Neural cell (in vitro differentiated cells): ENCODE data around the gene MAP4K5.

Experiments
- EP300 ChIP-seq: fragments of 450-650 bp; conservative IDR thresholded peaks from 2 replicates; pipeline ENCODE4 v1.6.1; 2014; ENCODE audit warnings: antibody characterized with exemption, mild to moderate bottlenecking, moderate library complexity; ENCODE audit not compliant: poor library complexity, severe bottlenecking
- EZH2 ChIP-seq: fragments of 200-600, 300-800 bp; shearing (Covaris generic), sonication (generic); IDR thresholded peaks from 2 replicates; pipeline ENCODE4 v1.6.1; 2014; ENCODE audit warnings: antibody characterized with exemption, low read length, borderline replicate concordance, mild to moderate bottlenecking; ENCODE audit not compliant: insufficient read depth, poor library complexity, severe bottlenecking
- MXI1 ChIP-seq: fragments of 450-650 bp; conservative IDR thresholded peaks from 2 replicates; pipeline ENCODE4 v1.6.1; 2014; ENCODE audit warnings: antibody characterized with exemption, mild to moderate bottlenecking; ENCODE audit not compliant: poor library complexity, severe bottlenecking
- POLR2AphosphoS5 ChIP-seq: IDR thresholded peaks from 2 replicates; pipeline ENCODE4 v1.6.1; 2012
- RAD21 ChIP-seq: fragments of 450-650 bp; conservative IDR thresholded peaks from 2 replicates; pipeline ENCODE4 v1.6.1; 2014; ENCODE audit warnings: antibody characterized with exemption, mild to moderate bottlenecking, moderate library complexity
- TAF1 ChIP-seq: IDR thresholded peaks from 2 replicates; pipeline ENCODE4 v1.6.1; 2012; ENCODE audit warnings: low read depth
- TF ChIP-seq, protein P1 (sequence below): fragments of 450-650 bp; IDR thresholded peaks from 2 replicates; pipeline ENCODE4 v1.5.1; 2014; ENCODE audit warnings: antibody characterized with exemption, mild to moderate bottlenecking, moderate library complexity; ENCODE audit not compliant: poor library complexity, severe bottlenecking
- TF ChIP-seq, protein P2 (sequence below): IDR thresholded peaks from 2 replicates; pipeline ENCODE4 v1.6.1; 2012; ENCODE audit warnings: borderline replicate concordance

DNA sequence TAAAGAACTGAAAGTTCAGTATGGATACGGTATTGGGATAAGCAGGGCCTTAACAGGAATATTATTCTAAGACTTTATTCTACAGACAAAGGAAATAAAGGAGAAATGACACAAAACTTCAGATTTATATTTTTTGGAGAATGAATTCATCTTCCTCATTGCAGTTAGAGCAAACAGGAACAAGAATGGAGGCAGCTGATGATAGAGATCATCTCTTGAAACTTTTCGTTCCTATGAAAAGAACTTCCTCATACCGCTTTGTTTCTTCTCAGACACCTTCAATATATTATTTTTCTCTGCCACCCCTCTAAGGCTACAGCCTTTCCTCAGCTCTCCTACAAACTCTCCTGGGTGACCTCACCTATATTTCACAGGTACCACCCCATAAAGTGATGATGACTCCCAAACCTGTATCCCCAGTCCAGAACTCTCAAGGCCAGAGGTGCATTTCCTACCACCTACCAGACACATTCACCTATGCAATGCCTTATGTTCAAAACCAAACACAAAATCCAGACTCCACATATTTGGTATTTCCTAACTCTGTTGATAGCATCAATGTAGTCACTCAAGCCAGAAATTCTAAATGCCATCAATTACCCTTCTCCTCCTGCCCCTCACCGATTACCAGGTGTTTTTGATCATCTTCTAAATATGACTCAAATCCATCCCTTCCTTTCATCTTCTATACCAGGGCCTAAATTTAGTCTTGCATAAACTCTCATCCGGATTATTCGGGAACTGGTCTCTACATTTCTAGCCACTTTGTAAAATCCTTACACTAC, 7.4 kb downstream of the MAP4K5 start:
- TF ChIP-seq, protein P1, sequence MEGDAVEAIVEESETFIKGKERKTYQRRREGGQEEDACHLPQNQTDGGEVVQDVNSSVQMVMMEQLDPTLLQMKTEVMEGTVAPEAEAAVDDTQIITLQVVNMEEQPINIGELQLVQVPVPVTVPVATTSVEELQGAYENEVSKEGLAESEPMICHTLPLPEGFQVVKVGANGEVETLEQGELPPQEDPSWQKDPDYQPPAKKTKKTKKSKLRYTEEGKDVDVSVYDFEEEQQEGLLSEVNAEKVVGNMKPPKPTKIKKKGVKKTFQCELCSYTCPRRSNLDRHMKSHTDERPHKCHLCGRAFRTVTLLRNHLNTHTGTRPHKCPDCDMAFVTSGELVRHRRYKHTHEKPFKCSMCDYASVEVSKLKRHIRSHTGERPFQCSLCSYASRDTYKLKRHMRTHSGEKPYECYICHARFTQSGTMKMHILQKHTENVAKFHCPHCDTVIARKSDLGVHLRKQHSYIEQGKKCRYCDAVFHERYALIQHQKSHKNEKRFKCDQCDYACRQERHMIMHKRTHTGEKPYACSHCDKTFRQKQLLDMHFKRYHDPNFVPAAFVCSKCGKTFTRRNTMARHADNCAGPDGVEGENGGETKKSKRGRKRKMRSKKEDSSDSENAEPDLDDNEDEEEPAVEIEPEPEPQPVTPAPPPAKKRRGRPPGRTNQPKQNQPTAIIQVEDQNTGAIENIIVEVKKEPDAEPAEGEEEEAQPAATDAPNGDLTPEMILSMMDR, result no peak
- no peak for TF ChIP-seq POLR2AphosphoS5
- TF ChIP-seq EP300, result no peak
- no peak for TF ChIP-seq RAD21
- no peak for TF ChIP-seq TAF1
- TF ChIP-seq, protein P2, sequence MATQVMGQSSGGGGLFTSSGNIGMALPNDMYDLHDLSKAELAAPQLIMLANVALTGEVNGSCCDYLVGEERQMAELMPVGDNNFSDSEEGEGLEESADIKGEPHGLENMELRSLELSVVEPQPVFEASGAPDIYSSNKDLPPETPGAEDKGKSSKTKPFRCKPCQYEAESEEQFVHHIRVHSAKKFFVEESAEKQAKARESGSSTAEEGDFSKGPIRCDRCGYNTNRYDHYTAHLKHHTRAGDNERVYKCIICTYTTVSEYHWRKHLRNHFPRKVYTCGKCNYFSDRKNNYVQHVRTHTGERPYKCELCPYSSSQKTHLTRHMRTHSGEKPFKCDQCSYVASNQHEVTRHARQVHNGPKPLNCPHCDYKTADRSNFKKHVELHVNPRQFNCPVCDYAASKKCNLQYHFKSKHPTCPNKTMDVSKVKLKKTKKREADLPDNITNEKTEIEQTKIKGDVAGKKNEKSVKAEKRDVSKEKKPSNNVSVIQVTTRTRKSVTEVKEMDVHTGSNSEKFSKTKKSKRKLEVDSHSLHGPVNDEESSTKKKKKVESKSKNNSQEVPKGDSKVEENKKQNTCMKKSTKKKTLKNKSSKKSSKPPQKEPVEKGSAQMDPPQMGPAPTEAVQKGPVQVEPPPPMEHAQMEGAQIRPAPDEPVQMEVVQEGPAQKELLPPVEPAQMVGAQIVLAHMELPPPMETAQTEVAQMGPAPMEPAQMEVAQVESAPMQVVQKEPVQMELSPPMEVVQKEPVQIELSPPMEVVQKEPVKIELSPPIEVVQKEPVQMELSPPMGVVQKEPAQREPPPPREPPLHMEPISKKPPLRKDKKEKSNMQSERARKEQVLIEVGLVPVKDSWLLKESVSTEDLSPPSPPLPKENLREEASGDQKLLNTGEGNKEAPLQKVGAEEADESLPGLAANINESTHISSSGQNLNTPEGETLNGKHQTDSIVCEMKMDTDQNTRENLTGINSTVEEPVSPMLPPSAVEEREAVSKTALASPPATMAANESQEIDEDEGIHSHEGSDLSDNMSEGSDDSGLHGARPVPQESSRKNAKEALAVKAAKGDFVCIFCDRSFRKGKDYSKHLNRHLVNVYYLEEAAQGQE, result no peak
- no peak for TF ChIP-seq EZH2
- TF ChIP-seq MXI1, result no peak
